Panc1 (cell line): ENCODE measurements around the gene TNFAIP8L3.

ENCODE experiments used
- POLR2AphosphoS5 ChIP-seq: IDR thresholded peaks from 2 replicates; pipeline ENCODE4 v1.6.1; 2012; ENCODE audit warnings: mild to moderate bottlenecking, low read depth, low read length, moderate library complexity
- TF ChIP-seq, protein P1 (sequence below), 2 experiments: IDR thresholded peaks; 2 replicates each; pipeline ENCODE4 v1.6.1; 2011 to 2012; ENCODE audit warnings: low read depth in 2 of 2, control low read depth in 1 of 2, low read length in 1 of 2, mild to moderate bottlenecking in 1 of 2, moderate library complexity in 1 of 2; ENCODE audit not compliant: insufficient read depth in 1 of 2

DNA sequence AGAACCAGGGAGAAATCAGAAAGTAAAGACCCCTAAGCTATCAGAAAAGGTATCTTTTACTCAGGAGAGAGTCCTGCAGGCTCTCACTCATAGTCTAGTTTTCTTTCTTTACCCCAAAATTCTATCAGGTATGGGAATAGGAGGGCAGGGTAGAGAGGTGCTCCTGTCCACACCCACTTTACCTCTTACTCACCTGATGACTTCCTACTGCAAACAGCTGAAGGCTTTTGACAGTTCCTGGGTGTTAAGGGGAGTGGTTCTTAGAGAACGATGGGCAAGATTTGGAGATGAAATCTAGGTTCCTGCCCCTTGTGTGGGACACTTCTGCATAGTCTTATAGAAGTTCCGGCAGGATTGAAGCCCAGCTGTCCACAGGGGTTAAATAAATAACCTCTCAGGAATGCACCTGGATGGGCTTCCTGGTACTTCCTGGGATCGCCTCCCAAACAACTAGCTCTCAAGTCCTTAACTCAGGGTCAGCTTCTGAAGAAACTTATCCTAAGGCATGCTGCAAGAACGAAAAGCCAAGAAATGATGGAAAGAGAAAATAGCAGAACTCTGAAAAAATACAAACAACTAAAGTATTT lies 10.8 kb upstream of the TNFAIP8L3 start:
- TF ChIP-seq POLR2AphosphoS5: no peak
- TF ChIP-seq, protein P1, sequence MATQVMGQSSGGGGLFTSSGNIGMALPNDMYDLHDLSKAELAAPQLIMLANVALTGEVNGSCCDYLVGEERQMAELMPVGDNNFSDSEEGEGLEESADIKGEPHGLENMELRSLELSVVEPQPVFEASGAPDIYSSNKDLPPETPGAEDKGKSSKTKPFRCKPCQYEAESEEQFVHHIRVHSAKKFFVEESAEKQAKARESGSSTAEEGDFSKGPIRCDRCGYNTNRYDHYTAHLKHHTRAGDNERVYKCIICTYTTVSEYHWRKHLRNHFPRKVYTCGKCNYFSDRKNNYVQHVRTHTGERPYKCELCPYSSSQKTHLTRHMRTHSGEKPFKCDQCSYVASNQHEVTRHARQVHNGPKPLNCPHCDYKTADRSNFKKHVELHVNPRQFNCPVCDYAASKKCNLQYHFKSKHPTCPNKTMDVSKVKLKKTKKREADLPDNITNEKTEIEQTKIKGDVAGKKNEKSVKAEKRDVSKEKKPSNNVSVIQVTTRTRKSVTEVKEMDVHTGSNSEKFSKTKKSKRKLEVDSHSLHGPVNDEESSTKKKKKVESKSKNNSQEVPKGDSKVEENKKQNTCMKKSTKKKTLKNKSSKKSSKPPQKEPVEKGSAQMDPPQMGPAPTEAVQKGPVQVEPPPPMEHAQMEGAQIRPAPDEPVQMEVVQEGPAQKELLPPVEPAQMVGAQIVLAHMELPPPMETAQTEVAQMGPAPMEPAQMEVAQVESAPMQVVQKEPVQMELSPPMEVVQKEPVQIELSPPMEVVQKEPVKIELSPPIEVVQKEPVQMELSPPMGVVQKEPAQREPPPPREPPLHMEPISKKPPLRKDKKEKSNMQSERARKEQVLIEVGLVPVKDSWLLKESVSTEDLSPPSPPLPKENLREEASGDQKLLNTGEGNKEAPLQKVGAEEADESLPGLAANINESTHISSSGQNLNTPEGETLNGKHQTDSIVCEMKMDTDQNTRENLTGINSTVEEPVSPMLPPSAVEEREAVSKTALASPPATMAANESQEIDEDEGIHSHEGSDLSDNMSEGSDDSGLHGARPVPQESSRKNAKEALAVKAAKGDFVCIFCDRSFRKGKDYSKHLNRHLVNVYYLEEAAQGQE (IDR thresholded peaks at IDR 0.05; ENCODE audit: insufficient read depth in 1 of 2, low read depth in 2 of 2, low read length in 1 of 2): no peak
